Measurements from ENCODE around the gene NELFB. TPM values are rescaled to one million over a fixed set of nuclear protein-coding genes. Genes with fewer than 3 reads are reported as not detected.

NELFB gene
- total and polyA plus RNA-seq, 9 of the 15 experiments (the other 6 are each of a cell fraction or from before 2014, with no cell fraction given): 0.24 to 84.0 (median 29.7) TPM

DNA sequence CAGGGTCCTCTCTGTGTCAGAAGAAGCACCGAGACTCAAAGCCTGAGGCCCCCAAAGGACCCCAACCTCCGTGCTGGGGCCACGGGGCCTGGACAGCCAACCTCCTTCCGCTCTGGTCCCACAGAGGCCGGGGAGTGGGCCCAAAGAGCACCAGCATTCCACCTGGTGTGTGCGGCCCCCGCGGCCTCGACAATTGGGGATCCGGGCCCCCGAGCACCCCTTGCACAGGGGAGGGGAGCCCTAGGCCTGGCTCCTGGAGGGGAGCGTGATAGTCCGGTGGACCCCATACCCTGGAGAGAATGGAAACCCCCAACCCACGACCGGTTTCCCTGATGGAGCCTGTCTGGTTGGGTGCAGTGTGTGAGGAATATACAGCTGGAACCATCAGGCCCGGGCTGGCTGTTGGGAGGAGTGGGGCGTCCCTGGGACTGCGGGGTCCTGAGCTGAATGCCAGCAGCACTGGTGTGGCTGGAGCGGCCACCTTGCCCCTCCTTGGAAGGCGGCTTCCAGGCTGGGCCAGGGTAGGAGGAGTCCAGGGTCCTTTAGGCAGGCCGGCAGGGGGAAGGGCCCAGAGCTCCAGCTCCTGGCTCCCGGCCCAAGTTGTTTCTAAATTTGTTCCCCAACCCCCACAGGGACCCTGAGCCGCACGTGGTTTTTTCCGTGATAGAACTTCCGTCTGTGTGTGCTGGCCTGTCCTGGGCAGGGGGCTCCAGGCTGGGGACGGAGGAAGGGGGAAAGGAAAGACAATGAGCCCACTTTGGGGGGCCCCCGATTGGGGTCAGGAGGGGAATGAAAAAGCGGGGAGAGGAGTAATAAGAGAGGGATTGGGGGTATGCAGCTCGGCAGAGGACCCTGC lies 21.6 kb downstream of the NELFB start (continued):
- TF ChIP-seq, protein P1, sequence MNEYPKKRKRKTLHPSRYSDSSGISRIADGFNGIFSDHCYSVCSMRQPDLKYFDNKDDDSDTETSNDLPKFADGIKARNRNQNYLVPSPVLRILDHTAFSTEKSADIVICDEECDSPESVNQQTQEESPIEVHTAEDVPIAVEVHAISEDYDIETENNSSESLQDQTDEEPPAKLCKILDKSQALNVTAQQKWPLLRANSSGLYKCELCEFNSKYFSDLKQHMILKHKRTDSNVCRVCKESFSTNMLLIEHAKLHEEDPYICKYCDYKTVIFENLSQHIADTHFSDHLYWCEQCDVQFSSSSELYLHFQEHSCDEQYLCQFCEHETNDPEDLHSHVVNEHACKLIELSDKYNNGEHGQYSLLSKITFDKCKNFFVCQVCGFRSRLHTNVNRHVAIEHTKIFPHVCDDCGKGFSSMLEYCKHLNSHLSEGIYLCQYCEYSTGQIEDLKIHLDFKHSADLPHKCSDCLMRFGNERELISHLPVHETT (CRISPR knock-in tag; conservative IDR thresholded peaks at IDR 0.05 in 1 of 2, IDR thresholded peaks at IDR 0.05 in 1 of 2): no peak
- TF ChIP-seq, protein P2, sequence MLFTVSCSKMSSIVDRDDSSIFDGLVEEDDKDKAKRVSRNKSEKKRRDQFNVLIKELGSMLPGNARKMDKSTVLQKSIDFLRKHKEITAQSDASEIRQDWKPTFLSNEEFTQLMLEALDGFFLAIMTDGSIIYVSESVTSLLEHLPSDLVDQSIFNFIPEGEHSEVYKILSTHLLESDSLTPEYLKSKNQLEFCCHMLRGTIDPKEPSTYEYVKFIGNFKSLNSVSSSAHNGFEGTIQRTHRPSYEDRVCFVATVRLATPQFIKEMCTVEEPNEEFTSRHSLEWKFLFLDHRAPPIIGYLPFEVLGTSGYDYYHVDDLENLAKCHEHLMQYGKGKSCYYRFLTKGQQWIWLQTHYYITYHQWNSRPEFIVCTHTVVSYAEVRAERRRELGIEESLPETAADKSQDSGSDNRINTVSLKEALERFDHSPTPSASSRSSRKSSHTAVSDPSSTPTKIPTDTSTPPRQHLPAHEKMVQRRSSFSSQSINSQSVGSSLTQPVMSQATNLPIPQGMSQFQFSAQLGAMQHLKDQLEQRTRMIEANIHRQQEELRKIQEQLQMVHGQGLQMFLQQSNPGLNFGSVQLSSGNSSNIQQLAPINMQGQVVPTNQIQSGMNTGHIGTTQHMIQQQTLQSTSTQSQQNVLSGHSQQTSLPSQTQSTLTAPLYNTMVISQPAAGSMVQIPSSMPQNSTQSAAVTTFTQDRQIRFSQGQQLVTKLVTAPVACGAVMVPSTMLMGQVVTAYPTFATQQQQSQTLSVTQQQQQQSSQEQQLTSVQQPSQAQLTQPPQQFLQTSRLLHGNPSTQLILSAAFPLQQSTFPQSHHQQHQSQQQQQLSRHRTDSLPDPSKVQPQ (CRISPR knock-in tag; IDR thresholded peaks at IDR 0.05; ENCODE audit: borderline replicate concordance): no peak
- TF ChIP-seq, protein P3, sequence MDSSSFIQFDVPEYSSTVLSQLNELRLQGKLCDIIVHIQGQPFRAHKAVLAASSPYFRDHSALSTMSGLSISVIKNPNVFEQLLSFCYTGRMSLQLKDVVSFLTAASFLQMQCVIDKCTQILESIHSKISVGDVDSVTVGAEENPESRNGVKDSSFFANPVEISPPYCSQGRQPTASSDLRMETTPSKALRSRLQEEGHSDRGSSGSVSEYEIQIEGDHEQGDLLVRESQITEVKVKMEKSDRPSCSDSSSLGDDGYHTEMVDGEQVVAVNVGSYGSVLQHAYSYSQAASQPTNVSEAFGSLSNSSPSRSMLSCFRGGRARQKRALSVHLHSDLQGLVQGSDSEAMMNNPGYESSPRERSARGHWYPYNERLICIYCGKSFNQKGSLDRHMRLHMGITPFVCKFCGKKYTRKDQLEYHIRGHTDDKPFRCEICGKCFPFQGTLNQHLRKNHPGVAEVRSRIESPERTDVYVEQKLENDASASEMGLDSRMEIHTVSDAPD (CRISPR knock-in tag; IDR thresholded peaks at IDR 0.05): no peak
- no peak for TF ChIP-seq ZNF764 (CRISPR knock-in tag; IDR thresholded peaks at IDR 0.05; ENCODE audit: low read depth)
- peak; percentile 43 for TF ChIP-seq GATAD2B (IDR thresholded peaks at IDR 0.05; ENCODE audit: borderline replicate concordance)
- no peak for TF ChIP-seq ETV5 (CRISPR knock-in tag; IDR thresholded peaks at IDR 0.05; ENCODE audit: low read depth)
- TF ChIP-seq DPF2 (IDR thresholded peaks at IDR 0.05): peak; percentile 56; the same call in 1 of the 2 replicates
- TF ChIP-seq, protein P4, sequence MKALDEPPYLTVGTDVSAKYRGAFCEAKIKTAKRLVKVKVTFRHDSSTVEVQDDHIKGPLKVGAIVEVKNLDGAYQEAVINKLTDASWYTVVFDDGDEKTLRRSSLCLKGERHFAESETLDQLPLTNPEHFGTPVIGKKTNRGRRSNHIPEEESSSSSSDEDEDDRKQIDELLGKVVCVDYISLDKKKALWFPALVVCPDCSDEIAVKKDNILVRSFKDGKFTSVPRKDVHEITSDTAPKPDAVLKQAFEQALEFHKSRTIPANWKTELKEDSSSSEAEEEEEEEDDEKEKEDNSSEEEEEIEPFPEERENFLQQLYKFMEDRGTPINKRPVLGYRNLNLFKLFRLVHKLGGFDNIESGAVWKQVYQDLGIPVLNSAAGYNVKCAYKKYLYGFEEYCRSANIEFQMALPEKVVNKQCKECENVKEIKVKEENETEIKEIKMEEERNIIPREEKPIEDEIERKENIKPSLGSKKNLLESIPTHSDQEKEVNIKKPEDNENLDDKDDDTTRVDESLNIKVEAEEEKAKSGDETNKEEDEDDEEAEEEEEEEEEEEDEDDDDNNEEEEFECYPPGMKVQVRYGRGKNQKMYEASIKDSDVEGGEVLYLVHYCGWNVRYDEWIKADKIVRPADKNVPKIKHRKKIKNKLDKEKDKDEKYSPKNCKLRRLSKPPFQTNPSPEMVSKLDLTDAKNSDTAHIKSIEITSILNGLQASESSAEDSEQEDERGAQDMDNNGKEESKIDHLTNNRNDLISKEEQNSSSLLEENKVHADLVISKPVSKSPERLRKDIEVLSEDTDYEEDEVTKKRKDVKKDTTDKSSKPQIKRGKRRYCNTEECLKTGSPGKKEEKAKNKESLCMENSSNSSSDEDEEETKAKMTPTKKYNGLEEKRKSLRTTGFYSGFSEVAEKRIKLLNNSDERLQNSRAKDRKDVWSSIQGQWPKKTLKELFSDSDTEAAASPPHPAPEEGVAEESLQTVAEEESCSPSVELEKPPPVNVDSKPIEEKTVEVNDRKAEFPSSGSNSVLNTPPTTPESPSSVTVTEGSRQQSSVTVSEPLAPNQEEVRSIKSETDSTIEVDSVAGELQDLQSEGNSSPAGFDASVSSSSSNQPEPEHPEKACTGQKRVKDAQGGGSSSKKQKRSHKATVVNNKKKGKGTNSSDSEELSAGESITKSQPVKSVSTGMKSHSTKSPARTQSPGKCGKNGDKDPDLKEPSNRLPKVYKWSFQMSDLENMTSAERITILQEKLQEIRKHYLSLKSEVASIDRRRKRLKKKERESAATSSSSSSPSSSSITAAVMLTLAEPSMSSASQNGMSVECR (CRISPR knock-in tag; IDR thresholded peaks at IDR 0.05): no peak; the same call in 1 of the 2 replicates
- peak; percentile 41; the same call in 1 of the 2 replicates for TF ChIP-seq POLR2G (IDR thresholded peaks at IDR 0.05; ENCODE audit: low read depth, low read length)
- no peak for TF ChIP-seq EHMT2 (IDR thresholded peaks at IDR 0.05)
- no peak for TF ChIP-seq FOXA3 (CRISPR knock-in tag; conservative IDR thresholded peaks at IDR 0.05 in 1 of 2, IDR thresholded peaks at IDR 0.05 in 1 of 2)
- TF ChIP-seq, protein P5, sequence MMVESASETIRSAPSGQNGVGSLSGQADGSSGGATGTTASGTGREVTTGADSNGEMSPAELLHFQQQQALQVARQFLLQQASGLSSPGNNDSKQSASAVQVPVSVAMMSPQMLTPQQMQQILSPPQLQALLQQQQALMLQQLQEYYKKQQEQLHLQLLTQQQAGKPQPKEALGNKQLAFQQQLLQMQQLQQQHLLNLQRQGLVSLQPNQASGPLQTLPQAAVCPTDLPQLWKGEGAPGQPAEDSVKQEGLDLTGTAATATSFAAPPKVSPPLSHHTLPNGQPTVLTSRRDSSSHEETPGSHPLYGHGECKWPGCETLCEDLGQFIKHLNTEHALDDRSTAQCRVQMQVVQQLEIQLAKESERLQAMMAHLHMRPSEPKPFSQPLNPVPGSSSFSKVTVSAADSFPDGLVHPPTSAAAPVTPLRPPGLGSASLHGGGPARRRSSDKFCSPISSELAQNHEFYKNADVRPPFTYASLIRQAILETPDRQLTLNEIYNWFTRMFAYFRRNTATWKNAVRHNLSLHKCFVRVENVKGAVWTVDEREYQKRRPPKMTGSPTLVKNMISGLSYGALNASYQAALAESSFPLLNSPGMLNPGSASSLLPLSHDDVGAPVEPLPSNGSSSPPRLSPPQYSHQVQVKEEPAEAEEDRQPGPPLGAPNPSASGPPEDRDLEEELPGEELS (CRISPR knock-in tag; IDR thresholded peaks at IDR 0.05; ENCODE audit: borderline replicate concordance): no peak
- TF ChIP-seq HNRNPL (IDR thresholded peaks at IDR 0.05; ENCODE audit: low read depth, low read length): no peak
